Uterus (tissue), 2 donors: ENCODE data around the gene INPP5A.

Experiments
- POLR2A ChIP-seq, 2 donors: fragments of 450-650 bp; IDR thresholded peaks; one replicate each; pipeline ENCODE4 v1.6.1; 2016; ENCODE audit warnings: antibody characterized with exemption in 2 of 2, mild to moderate bottlenecking in 1 of 2, moderate library complexity in 1 of 2
- TF ChIP-seq, protein P1 (sequence below), 4 experiments: fragments of 200-600 bp in 2 of 4; fragments of 450-650 bp in 2 of 4; sonication (generic) in 2 of 4; IDR thresholded peaks; one replicate each; pipeline ENCODE4 v1.5.1; 2016 to 2019; ENCODE audit warnings: antibody characterized with exemption in 4 of 4, mild to moderate bottlenecking in 2 of 4, moderate library complexity in 1 of 4

DNA sequence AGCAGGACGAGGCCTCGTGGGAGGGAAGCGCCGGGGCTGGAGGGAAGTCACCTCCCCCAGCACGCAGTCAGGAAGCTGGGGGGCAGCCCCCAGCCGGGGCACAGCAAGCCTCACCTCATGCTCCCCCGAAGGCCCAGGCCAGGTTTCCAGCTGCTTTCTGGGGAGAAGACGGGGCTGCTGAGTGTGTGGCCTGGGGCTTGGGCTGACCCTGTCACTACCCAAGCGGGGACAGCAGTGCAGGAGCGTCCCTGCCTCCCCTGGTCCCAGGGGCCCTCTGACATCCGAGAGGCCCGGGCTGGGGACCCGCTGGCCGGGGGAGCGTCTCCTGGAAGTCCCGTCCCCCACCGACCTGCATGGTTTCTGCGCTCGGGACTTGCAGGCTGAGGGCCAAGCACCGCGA is 268.0 kb downstream of the INPP5A start:
- TF ChIP-seq, protein P1, sequence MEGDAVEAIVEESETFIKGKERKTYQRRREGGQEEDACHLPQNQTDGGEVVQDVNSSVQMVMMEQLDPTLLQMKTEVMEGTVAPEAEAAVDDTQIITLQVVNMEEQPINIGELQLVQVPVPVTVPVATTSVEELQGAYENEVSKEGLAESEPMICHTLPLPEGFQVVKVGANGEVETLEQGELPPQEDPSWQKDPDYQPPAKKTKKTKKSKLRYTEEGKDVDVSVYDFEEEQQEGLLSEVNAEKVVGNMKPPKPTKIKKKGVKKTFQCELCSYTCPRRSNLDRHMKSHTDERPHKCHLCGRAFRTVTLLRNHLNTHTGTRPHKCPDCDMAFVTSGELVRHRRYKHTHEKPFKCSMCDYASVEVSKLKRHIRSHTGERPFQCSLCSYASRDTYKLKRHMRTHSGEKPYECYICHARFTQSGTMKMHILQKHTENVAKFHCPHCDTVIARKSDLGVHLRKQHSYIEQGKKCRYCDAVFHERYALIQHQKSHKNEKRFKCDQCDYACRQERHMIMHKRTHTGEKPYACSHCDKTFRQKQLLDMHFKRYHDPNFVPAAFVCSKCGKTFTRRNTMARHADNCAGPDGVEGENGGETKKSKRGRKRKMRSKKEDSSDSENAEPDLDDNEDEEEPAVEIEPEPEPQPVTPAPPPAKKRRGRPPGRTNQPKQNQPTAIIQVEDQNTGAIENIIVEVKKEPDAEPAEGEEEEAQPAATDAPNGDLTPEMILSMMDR (IDR thresholded peaks at IDR 0.05): no peak
- TF ChIP-seq POLR2A (IDR thresholded peaks at IDR 0.05): no peak
